AG09319 (cell line): Measurements from ENCODE around the gene GPR21.

Experiments
- DNase-seq: peaks from one replicate; pipeline ENCODE4 v3.0.0-alpha.2; 2010; ENCODE audit warnings: low read depth; ENCODE audit errors: extremely low read depth
- CTCF ChIP-seq: IDR thresholded peaks from 2 replicates; pipeline ENCODE4 v1.5.1; 2011; ENCODE audit warnings: low read depth, mild to moderate bottlenecking, inconsistent platforms, low read length, moderate library complexity

The GPR21 gene

GRCh38 chr9:123000371-123001068 lies 32.9 kb upstream of the GPR21 start:
- DNase-seq: no peak
- TF ChIP-seq CTCF: no peak

GRCh38 chr9:123002754-123003153 lies 30.7 kb upstream of the GPR21 start:
- TF ChIP-seq CTCF: no peak
- DNase-seq: no peak

GRCh38 chr9:123003466-123003865 lies 30.0 kb upstream of the GPR21 start:
- no peak for TF ChIP-seq CTCF
- no peak for DNase-seq

- no peak for DNase-seq
- no peak for TF ChIP-seq CTCF
Measured at GRCh38 chr9:123005964-123006363, 27.5 kb upstream of the GPR21 start.

GRCh38 chr9:123007269-123007668 lies 26.2 kb upstream of the GPR21 start:
- TF ChIP-seq CTCF: no peak
- DNase-seq: no peak

GRCh38 chr9:123008909-123009308 lies 24.6 kb upstream of the GPR21 start:
- TF ChIP-seq CTCF: no peak

GRCh38 chr9:123011380-123011779 lies 22.1 kb upstream of the GPR21 start:
- no peak for TF ChIP-seq CTCF
- no peak for DNase-seq

More at GRCh38 chr9:123008909-123009308, 24.6 kb upstream of the GPR21 start:
- DNase-seq: no peak
